Left renal pelvis (tissue), 4 donors: ENCODE results near the gene LRRC71. TPM values are rescaled to one million over a fixed set of nuclear protein-coding genes. Genes with fewer than 3 reads are reported as not detected.

Experiments
- DNase-seq, 4 donors: peaks; one replicate each; pipeline ENCODE4 v3.0.0-alpha.2; 2013; ENCODE audit warnings: low read depth in 4 of 4, low spot score in 3 of 4
- polyA plus RNA-seq, 4 donors: library from polyadenylated mRNA; unstranded; fragments of 120-200 nt; gene quantifications; one replicate each; pipeline ENCODE4 v1.2.1, GENCODE V29; 2013; ENCODE audit not compliant: insufficient read length in 4 of 4

LRRC71 gene
- polyA plus RNA-seq, 4 donors: 0.32 to 1.4 (median 0.71) TPM

GRCh38 chr1:156903328-156904091 lies 16.9 kb upstream of the LRRC71 start:
- DNase-seq: no peak

DNA sequence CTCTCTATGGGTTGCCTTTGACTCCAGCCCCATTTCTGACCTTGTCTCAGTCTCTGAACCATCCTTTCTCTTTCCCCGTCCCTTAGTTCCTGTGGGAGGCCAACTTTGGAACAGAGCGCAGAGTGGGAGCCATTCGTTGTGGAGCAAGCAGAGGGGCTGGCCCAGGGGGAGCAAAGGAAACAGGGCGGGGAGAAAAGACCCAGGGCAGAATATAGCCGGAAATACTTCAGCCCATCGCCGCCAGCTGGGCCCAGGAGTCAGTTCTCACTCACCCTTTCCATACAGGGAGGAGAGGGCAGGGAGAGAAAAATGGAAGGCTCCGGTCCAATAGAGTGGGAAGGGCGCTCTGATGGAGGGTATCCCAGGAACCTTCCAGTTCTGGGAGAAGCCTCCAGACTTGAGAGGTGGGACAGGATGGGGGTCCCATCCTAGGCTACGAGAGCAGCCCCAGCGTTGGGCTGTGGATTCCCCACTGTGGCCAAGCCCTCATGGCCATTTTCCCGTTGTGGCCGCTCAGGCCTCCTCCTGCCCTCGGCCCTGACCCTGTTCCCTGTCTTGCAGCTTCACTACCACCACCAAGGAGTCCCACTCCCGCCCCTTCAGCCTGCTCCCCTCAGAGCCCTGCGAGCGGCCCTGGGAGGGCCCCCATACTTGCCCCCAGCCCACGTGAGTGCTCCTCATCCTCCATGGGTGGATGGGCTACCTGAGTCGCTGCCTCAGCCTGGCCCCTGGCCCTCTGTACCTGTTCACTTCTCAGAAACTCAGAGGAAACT lies 16.1 kb upstream of the LRRC71 start:
- DNase-seq: no peak

GRCh38 chr1:156905176-156905575 lies 15.3 kb upstream of the LRRC71 start:
- DNase-seq: no peak

DNA sequence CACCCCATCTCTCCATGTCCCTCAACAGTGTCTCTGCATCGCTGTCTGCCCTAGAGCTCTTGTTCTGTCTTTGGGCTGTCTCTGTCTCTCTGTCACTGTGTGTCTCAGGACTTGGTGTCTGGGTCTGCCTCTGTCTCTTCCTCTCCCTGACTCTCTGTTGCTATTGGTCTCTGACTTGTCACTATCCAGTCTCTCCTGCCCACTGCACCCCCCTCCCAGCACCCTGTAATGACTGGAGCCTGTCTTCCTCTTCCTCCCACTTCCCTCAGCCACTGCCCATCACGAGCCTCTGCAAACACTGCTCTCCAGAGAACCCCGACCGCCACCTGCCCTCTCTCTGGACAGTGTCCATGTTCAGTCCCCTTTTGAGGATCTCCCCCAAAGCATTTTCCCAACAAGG lies 14.8 kb upstream of the LRRC71 start:
- no peak for DNase-seq

DNA sequence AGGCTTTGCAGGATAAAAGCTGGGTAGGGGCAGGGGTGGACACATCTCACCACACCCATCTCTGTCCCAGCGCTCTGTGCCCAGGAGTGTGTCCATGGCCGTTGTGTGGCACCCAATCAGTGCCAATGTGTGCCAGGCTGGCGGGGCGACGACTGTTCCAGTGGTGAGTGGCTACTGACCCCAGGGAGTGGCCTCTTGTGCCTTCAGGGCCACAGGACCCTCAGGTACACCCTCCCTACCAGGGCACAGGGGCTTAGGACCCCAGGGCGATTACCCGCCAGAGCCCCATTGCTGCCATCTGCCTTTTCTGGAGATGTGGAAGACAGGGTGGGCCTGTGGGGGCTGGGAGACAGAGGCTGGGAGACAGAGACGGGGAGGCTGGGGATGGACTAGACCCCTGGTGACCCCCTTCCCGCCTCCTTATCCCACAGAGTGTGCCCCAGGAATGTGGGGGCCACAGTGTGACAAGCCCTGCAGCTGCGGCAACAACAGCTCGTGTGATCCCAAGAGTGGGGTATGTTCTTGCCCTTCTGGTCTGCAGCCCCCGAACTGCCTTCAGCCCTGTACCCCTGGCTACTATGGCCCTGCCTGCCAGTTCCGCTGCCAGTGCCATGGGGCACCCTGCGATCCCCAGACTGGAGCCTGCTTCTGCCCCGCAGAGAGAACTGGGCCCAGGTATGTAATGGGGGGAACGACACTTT lies 14.1 kb upstream of the LRRC71 start:
- DNase-seq: no peak

- no peak for DNase-seq
Measured at GRCh38 chr1:156908541-156908940, 11.9 kb upstream of the LRRC71 start.

GRCh38 chr1:156908955-156909354 lies 11.5 kb upstream of the LRRC71 start:
- no peak for DNase-seq

- no peak for DNase-seq
Measured at GRCh38 chr1:156909671-156910070, 10.8 kb upstream of the LRRC71 start.

DNA sequence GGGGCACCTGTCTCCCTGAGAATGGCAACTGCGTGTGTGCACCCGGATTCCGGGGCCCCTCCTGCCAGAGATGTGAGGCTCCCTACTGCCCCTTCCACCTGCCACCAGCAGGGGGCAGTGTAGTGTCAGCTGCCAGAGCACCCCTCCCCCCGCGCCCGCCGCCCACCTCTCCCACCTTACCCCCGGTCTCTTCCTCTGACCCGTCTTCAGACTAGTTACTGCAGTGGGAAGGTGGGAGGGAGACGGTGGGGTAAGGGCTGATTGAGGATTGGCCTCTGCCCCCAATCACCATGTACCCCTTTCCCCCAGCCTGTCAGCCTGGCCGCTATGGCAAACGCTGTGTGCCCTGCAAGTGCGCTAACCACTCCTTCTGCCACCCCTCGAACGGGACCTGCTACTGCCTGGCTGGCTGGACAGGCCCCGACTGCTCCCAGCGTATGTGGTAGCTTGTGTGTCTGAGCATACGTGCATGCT lies 10.1 kb upstream of the LRRC71 start:
- DNase-seq: no peak

GRCh38 chr1:156911577-156912298 lies 8.7 kb upstream of the LRRC71 start:
- no peak for DNase-seq

DNA sequence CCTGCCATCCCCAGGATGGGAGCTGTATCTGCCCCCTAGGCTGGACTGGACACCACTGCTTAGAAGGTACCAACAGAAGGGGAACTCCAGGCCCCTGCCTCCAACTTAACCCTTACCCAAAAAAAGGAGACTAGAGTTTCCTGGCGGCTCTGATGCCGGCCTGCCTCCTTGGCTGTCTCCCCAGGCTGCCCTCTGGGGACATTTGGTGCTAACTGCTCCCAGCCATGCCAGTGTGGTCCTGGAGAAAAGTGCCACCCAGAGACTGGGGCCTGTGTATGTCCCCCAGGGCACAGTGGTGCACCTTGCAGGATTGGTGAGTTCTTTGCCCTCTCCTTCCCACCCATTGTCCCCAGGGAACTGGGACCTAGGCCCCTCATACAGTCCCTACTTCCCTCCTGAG lies 8.1 kb upstream of the LRRC71 start:
- no peak for DNase-seq

GRCh38 chr1:156912861-156913808 lies 7.3 kb upstream of the LRRC71 start:
- DNase-seq: no peak

DNA sequence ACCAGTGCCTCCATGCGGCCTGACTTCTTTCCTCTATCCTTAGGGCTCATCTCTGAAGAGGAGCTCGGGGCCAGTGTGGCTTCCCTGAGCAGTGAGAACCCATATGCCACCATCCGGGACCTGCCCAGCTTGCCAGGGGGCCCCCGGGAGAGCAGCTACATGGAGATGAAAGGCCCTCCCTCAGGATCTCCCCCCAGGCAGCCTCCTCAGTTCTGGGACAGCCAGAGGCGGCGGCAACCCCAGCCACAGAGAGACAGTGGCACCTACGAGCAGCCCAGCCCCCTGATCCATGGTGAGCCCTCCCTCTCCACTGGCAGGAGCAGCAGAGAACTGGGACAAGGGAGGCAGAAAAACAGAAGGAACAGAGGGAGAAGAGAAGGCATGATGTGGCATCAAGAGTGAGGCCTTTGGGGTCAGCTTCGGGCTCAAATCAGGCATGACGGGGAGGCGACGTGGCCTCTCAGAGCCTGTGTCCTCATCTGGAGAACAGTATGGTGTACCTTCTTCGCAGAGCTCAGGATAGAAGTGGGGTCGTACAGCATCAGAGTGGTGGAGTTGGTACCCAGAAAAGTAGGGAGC lies 6.5 kb upstream of the LRRC71 start:
- no peak for DNase-seq

DNA sequence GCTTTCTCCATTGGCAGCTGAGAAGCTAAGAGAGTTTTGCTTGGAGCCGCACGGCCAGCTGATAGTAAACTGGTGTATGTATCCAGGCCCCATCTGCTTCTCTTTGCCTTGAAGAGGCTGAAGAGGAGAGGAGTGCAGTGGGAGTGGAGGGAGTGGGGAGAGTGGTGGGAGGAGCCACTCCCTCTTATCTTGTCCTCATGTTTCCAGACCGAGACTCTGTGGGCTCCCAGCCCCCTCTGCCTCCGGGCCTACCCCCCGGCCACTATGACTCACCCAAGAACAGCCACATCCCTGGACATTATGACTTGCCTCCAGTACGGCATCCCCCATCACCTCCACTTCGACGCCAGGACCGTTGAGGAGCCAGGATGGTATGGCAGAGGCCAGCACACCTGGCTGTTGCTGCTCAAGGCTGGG lies 6.0 kb upstream of the LRRC71 start:
- DNase-seq: no peak

- no peak for DNase-seq
Measured at GRCh38 chr1:156921053-156921529, 659 bp downstream of the LRRC71 start.

- no peak for DNase-seq
Measured at GRCh38 chr1:156922986-156923669, 2.7 kb downstream of the LRRC71 start.

DNA sequence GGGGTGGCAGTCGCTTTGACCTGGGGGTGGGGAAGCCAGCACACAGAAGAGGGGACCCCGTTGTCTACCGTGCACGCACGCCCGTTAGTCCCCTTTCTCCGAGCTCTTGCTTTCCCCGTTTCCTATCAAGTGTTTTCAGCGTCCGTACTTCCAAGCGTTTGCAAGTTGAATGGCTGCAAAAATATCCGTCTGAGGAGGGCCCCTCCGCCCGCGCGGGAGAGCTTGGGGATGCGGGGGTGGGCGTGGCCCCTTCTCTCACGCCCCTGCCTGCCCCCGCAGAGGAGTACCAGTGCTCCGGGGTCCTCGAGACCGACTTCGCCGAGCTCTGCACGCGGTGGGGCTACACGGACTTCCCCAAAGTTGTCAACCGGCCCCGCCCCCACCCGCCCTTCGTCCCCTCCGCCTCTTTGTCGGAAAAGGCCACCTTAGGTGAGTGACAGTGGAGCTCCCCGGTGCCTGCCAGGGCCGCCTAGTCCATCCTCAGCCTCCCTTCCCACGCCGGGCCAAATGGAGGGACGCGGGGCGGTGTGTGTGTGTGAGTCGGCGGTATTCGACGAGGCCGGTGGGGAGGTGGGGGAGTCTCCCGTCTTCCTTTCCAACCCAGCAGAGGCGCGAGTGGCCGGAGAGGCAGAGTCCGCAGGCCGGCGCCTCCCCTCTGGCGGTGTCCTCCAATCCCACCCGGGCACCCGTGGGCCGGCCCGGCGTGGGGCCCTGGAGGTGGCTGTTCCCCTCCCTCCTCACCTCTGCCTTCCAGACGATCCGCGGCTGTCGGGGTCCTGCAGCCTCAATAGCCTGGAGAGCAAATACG lies 3.4 kb downstream of the LRRC71 start:
- DNase-seq: no peak
